Fibroblast of skin of back (primary cell): ENCODE data around the gene HEPHL1.
"Not testable (repeated sequence)": the region's sequence is repeated elsewhere in the genome, so short reads cannot be mapped to it uniquely, and the experiment has no call there.

Source experiments
- DNase-seq: peaks from one replicate; pipeline ENCODE4 v3.0.0-alpha.2; 2013

Gene HEPHL1

DNA sequence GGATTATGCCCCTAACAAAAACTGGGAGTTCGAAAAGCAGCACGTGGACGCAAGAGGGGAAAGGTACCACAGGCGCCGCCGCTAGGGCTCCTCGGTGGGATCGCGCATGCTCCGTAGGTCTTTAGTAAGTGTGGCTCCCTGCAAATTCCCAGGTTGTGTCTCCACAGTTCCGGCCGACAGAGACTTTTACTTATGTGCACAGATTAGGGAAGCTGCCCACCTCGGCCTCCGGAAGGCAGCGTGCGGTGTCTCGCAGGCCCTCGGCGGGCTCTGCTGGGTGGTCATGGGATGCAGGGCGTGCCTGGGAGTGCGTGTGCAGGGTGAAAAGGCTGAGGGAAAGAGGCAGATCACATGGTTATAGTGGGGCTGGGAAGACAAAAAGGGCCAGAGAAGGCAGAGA lies 67.8 kb downstream of the HEPHL1 start:
- DNase-seq, result no peak

DNA sequence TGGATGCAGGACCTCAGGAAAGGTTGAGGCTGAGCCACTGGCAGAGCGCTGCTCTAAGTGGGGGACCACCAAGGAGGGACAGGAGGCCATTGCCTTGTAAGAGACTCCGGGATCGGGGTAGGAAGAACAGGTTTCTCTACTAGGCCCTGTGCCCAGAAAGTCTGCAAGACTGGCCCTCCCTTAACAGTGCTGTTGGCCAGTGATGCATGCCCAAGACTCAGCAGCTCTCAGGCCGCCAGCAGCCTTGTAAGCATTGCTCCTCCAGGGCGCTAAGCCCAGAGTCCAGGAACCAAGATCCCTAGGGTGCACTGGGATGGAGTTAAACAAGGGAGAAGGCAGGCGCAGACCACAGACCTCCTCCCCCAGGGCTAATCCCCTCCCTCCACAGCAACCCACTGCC lies 68.2 kb downstream of the HEPHL1 start:
- no peak for DNase-seq

DNA sequence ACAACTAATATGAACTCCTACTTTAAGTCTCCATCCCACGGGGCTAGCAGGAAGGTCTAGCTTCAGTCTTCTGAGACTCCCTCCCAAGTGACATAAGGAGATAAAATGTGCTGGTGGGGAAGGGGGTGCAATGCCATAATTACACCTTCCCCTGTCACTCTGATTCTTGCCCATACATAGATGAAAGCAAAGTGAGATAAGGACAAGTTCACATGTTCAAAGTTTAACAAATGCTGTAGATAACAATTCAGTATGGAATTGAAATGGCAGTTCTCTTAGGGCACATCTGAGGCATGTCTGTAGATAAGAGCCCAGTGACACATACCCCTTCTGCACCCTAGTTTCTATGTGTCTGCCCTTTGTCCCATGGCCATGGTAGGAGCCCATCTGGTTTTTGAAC lies 69.2 kb downstream of the HEPHL1 start:
- no peak for DNase-seq

DNA sequence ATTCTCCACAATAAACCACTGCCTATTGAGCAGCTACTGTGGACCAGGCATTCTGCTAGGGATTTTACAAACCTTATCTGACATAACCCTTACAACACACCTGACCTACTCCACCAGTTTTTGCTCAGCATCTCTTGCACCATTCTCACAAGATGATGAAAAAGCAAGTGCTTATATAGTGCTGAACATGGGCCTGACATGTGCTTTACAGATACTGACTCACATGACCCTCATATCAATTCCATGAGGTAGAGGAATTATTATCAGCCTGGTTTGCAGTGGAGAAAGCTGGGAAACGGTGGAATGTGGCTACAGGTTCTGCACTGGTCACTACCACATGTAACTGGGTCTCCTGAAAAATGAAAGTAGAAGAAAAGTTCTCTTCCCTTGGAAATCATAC lies 69.9 kb downstream of the HEPHL1 start:
- no peak for DNase-seq

DNA sequence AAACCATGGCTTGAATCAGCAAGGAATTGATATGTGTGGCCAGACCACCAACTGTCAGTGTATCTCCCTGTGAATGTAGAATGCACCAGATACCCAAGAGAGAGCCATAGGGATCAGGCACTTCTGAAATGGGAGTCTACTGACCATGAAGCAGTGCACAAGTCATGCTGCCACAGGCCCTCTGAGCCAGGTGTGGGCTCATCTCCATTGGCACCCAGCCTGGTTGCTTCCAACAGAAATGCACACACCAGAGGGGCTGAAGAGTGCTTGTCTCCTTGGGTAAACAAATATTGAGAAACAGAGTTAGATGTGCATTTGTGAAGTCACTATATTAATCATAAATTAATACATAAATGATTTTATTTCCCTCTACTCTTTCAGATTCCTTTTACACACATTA lies 79.1 kb downstream of the HEPHL1 start:
- no peak for DNase-seq

DNA sequence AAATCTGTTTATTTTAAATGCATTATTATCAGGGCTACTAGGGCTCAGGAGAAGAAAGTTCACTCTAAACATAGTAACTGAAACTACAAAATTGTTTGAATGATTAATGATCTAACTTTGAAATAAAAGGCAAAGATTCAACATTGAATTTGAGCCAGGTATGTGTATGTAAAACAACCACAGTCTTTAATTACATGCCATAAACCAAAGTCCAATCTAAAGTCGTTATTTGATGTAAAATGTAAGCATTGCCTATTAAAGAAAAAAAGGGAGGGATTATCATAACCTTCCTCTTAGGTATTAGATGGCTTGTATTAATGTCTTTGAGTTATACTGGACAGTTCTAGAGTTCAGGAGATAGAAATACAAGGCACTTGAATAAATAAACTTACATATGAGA lies 82.3 kb downstream of the HEPHL1 start:
- no peak for DNase-seq

DNA sequence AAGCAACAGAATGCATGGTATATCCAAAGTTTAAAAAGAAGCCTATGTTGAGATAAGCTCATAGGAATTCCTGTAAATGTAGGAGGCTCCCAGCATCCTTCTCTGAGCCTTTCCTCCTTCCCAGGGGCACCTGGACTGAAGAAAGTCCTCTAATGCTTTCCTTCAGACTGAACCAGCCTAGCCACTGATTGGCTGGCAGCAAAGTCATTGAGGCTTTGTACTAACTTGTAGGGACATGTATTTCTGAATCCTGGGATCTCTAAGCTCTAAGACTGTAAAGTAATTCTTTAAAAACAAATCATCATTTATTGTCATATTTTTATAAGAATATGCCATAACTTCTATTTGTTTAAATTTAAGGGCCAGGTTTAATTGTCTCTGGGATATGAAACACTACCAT lies 83.6 kb downstream of the HEPHL1 start:
- no peak for DNase-seq

DNA sequence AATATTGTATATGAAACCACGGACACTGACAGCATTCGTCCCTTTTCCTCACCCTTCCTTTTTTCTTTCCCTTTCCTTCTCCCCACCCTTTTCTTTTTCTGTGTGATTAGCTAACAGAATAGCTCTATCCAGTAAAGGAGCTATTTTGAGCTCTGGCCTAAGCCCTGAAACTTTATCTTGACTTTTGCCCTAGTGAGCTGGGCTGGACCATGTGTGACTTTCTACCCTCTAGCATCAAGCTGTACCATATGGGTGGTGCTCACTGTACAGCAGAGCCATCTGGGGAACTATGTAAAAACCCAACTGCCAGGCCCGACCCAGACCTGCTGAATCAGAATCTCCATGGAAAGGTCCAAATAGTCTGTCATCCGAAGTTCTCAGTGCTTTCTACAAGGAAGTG lies 85.6 kb downstream of the HEPHL1 start:
- DNase-seq, result no peak

DNA sequence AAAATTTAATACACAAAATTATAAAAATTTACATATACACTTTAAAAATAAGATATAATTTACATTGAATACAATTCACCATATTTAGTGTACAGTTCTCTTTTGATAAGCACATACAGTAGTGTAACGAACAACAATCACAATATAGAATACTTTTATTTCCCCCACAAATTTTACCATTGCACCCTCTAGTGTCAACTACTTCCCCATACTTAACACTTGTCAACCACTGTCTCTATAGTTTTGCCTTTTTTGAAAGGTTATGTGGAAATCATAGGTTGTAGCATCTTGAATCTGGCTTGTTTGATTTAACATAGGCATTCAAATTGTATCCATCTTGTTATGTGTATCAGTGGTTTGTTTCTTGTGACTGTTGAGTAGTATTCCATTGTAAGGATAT lies 86.2 kb downstream of the HEPHL1 start:
- no peak for DNase-seq

DNA sequence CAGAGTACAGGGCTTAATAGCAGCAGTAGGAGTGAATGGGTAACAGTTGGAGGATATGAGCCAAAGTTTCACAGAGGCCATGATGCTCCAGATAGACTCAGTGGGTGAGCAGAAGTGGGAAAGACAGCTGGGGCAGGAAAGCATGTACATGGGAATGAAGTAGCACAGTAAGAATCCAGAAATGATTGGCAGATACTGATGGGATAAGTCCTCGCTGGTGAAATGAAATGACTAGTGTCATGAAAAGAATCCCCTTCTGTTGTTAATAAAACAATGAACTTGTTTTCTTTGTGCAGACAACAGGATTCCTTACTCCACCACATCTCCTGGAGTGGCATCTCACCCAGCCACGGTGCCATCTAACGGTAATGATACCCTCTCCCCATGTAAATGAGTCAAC lies 90.1 kb downstream of the HEPHL1 start:
- no peak for DNase-seq

DNA sequence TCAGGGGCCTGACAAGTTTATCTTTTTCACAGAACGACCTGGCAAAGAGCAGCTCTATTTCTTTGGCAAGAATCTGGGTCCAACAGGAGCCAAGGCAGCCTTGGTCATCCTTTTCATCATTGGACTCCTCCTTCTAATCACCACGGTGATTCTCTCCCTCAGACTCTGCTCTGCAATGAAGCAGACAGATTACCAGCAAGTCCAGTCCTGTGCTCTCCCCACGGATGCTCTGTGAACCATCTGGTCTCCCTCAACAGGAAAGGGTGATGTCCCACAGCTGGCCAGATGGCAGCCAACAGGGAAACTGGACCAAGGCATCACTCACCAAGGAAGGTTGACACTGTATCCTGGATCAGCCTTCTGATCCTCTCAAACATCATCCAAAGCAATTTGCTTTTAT lies 90.5 kb downstream of the HEPHL1 start:
- no peak for DNase-seq

DNA sequence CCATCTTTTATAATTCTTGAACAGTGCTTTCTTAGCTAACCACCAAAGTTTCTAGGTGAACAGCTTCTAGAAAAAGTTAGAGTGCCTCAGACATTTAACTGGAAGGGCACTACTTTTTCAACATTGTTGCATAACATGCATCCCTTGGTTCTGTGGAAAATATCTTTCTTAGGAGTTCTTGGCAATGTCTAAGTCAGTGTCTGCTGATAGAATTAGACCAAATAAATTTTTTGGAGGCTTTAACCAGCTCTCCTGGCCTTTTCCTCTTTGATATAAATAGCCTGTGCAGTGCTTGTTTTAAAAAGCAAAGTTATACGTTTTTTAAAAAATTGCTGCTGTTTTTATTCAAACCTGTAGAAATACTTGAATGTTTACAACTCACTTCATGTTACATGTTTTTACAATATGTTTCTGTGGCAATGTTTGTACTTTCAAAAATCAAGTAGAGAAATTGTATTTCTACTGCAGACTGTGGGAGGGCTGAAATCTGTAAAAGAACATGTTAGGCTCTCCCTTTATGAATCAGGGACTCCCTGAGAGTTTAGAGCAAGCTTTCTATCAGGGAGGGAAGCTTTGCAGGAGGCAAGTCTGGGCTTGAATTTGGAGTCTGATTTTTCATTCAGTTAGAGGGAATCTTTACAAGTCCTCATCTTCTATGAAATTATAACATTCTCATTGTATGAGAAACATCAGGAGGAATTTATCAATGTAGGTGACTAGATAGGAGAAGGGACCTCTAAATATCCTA lies 91.2 kb downstream of the HEPHL1 start:
- no peak for DNase-seq

DNA sequence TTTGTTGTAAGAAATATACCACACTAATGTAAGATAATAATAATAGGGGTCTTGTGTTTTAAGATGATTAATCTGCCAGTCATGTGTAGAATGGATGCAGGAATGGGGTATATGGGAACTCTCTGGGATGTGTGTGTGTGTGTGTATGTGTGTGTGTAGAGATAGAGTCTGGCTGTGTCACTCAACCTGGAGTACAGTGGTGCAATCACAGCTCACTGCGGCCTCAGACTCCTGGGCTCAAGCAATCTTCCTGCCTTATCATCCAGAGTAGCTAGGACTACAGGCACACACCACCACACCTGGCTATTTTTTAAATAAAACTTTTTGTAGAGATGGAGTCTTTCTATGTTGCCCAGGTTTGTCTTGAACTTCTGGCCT lies 96.0 kb downstream of the HEPHL1 start:
- no peak for DNase-seq

DNA sequence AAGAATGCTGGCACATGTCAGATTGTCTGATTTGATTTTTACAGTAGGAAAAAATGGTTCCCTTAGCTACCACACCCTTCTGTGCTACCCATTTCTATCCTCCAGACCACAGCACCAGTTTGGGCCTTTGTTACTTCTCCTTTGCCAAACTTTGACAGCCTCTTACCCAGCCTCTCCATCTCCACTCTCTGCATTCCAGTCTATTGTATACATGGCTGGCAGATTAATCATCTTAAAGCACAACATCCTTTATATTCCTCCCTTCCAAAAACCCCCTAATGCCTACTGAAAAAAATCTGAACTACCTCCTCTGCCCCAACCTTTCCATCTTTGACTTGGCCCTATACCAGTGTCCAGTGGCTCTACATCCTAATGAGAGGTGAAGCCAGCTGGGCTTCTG lies 96.7 kb downstream of the HEPHL1 start:
- peak; percentile 74 for DNase-seq

DNA sequence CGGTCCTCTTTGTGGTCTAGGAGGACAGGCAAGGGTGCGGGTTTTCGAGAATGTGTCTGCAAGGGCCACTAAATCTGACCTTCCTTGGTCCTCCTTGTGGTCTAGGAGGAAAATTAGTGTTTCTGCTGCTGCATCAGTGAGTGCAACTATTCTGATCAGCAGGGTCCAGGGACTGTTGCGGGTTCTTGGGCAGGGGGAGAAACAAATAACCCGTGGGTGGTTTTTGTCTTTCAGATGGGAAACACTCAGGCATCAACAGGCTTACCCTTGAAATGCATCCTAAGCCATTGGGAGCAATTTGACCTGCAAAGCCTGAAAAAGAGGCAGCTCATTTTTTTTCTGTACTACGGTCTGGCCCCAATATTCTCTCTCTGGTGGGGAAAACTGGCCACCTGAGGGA lies 98.5 kb downstream of the HEPHL1 start:
- DNase-seq, result not testable (repeated sequence)

DNA sequence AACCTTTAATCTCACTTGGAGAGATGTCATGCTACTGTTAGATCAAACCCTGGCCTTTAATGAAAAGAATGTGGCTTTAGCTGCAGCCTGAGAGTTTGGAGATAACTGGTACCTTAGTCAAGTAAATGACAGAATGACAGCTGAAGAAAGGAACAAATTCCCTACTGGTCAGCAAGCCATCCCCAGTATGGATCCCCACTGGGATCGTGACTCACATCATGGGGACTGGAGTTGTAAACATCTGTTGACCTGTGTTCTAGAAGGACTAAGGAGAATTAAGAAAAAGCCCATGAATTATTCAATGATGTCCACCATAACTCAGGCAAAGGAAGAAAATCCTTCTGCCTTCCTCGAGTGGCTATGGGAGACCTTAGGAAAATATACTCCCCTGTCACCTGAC lies 99.4 kb downstream of the HEPHL1 start:
- not testable (repeated sequence) for DNase-seq

DNA sequence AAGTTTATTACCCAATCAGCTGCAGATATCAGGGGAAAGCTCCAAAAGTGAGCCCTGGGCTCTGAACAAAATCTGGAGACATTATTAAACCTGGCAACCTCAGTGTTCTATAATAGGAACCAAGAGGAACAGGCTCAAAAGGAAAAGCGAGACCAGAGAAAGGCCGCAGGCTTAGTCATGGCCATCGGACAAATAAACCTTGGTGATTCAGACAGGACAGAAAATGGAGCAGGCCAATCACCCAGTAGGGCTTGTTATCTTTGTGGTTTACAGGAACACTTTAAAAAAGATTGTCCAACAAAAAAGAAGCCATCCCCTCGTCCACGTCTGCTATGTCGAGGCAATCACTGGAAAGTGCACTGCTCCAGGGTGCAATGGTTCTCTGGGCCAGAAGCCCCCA lies 99.8 kb downstream of the HEPHL1 start:
- peak; percentile 50 for DNase-seq

DNA sequence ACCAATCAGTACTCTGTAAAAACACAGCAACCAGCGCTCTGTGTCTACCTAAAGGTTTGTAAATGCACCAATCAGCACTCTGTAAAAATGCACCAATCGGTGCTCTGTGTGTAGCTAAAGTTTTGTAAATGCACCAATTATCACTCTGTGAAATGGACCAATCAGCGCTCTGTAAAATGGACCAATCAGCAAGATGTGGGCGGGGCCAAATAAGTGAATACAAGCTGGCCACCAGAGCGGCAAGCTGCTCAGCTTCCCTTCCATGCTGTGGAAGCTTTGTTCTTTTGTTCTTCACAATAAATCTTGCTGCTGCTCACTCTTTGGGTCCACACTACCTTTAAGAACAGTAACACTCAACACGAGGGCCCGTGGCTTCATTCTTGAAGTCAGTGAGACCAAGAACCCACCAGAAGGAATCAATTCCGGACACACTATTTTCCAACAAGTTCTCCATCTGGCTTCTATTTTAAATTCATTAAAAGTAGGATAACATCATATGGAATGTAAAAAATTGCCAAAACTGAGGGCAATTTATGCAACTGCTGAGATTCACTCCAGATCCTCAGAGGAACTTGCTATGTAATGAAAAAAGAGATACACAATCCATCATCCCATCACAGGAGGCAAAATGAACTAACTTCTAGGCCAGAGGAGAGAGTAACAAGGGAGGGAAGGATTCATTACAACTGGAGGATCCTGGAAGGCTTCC lies 104.4 kb downstream of the HEPHL1 start:
- DNase-seq, result no peak

DNA sequence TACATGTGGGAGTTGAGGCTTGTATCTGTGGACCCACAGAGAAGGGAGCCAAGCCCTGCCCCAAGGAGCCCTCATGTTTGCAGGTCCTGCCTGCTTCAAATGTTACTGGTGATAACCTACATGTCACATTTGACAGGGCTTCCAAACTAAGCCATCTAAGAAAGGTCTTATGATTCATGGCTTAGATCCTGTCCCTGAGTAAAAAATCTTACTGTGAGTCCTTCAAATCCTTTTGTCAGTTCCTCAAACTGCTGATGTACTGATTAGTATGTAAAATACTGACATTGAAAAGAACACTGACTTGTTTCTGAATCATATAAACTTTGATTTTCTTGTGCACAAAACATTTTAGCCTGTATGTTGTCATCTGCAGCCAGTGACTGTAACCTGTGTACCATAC lies 106.5 kb downstream of the HEPHL1 start:
- no peak for DNase-seq

DNA sequence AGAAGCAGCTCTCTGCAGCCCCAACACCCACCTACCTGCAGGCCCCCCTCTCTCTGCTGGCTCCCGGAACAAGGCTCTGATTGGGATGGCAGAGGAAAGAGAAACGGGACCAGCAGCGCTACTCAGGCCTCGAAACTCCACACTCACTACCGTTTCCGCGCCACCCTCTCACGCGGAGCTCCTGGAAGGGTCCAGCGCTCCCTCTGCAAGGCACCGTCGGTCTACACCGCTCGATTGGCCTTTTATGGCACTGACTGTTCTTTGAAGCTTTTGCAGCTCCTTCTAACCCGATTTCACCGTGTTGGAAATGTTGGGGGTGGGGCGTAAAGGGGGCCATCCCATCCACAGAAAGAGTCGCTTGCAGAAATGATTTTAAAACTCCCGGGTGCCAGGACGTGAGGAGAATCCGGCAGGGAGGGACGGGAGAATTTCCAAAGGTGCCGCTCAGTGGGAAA lies 107.2 kb downstream of the HEPHL1 start:
- no peak for DNase-seq

DNA sequence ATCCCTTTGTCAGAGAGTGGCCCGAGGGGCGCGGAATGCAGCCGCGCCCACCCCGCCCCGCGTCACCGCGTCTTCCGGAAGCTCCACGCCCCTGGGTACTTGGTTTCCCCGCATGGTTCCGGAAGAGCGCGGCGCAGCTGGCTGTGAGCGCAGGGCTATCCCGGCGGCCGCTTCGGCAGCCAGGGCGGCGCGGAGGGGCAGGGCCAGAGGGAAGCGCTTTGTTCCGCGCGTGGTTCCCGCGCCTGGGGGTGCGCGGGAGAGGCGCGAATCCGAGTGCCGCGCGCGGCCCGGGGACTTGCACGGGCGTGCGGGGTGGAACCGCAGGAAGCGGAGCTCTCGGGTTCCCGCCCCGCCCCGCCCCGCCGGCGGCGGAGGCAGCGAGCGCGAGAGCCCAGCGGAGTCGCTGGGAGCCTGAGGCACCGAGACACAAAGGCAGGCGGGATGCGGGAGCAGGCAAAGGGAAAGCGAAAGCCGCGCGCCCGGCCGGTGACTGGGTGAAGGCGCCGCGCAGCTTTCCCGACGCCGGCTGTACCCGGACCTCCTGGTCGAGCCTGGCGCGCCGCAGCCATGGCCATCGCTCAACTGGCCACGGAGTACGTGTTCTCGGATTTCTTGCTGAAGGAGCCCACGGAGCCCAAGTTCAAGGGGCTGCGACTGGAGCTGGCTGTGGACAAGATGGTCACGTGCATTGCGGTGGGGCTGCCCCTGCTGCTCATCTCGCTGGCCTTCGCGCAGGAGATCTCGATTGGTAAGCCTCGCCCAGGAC lies 107.8 kb downstream of the HEPHL1 start, which contains the start of gene PANX1:
PANX1 (plus strand) TSS at position 96 of the 766 bp plus-strand sequence; CDS start at position 568, 472 bp downstream.
- peak; percentile 85 for DNase-seq

DNA sequence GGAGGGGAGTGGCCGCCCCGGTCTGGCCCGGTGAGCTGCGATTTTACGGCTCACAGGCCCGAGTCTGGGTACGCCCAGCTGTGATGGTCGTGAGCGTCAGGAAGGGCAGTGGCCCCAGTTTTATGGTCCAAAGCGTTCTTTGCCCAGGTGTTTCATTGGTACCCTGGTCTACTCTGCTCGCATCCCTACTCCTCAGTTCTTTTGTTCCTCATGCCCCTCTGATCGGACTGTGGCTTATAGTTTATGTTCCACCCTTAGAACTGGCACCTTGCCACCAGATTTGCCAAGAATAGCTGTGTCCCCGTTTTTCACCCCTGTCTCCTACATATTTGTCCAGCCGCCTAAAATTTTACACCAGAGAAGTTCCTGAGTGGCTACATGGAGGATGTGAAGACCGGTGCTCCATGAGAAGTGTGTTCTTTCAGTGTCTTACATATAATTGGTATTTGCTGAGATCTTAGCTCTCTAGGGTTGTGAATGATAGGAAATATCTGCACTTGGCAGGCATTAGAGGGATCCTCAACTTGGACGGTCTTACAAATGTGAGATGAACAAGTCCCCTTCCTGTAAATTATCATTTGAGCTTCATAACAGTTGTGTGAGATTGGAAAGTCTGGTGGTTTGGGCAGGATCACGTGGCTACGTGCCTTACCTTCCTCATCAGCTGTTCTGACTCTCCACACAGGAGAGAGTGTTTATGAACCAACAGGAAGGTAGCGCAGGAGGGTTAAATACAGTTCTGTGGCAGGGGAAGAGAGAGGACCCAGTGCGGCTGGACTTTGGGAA lies 108.6 kb downstream of the HEPHL1 start:
- peak; percentile 34 for DNase-seq
